8988T (cell line): ENCODE measurements around the gene THNSL1.
"Not testable (repeated sequence)": the region's sequence is repeated elsewhere in the genome, so short reads cannot be mapped to it uniquely, and the experiment has no call there.

Source experiments
- DNase-seq: peaks from one replicate; pipeline ENCODE4 v3.0.0; 2011

The THNSL1 gene

GRCh38 chr10:24998044-24998443 is 18.4 kb upstream of the THNSL1 start:
- no peak for DNase-seq

GRCh38 chr10:25011591-25011990 is 4.8 kb upstream of the THNSL1 start:
- not testable (repeated sequence) for DNase-seq

GRCh38 chr10:25014579-25014978 is 1.8 kb upstream of the THNSL1 start:
- DNase-seq = no peak

GRCh38 chr10:25015828-25016375 is 510 bp upstream of the THNSL1 start, which contains the start of gene ENKUR:
ENKUR (minus strand) TSS chr10:25016158; CDS start chr10:25015936, 222 bp downstream.
- peak; percentile 29 for DNase-seq

- peak; percentile 8 for DNase-seq
Observed at GRCh38 chr10:25017154-25017590, 760 bp downstream of the THNSL1 start.

- DNase-seq = no peak
Observed at GRCh38 chr10:25017661-25018060, 1.2 kb downstream of the THNSL1 start.

GRCh38 chr10:25018703-25019102 is 2.3 kb downstream of the THNSL1 start:
- DNase-seq = no peak

GRCh38 chr10:25023278-25023677 is 6.9 kb downstream of the THNSL1 start:
- no peak for DNase-seq

- DNase-seq = no peak
Observed at GRCh38 chr10:25024528-25024927, 8.1 kb downstream of the THNSL1 start.

- DNase-seq = no peak
Observed at GRCh38 chr10:25026463-25026862, 10.1 kb downstream of the THNSL1 start.

GRCh38 chr10:25028711-25029110 is 12.3 kb downstream of the THNSL1 start:
- no peak for DNase-seq

GRCh38 chr10:25029519-25029918 is 13.1 kb downstream of the THNSL1 start:
- DNase-seq = no peak

- DNase-seq = no peak
Observed at GRCh38 chr10:25036381-25036780, 20.0 kb downstream of the THNSL1 start.

- no peak for DNase-seq
Observed at GRCh38 chr10:25038325-25038724, 21.9 kb downstream of the THNSL1 start.

GRCh38 chr10:25039531-25039930 is 23.1 kb downstream of the THNSL1 start:
- DNase-seq = no peak

GRCh38 chr10:25046641-25047040 is 30.2 kb downstream of the THNSL1 start:
- DNase-seq = no peak

- DNase-seq = no peak
Observed at GRCh38 chr10:25047088-25047487, 30.7 kb downstream of the THNSL1 start.

- DNase-seq = no peak
Observed at GRCh38 chr10:25047591-25048301, 31.3 kb downstream of the THNSL1 start.

- no peak for DNase-seq
Observed at GRCh38 chr10:25048450-25048849, 32.0 kb downstream of the THNSL1 start.

- DNase-seq = no peak
Observed at GRCh38 chr10:25049966-25050365, 33.6 kb downstream of the THNSL1 start.

- DNase-seq = no peak
Observed at GRCh38 chr10:25050402-25050801, 34.0 kb downstream of the THNSL1 start.

- DNase-seq = no peak
Observed at GRCh38 chr10:25052012-25052411, 35.6 kb downstream of the THNSL1 start.

- DNase-seq = no peak
Observed at GRCh38 chr10:25056726-25057125, 40.3 kb downstream of the THNSL1 start.

GRCh38 chr10:25057886-25058285 is 41.5 kb downstream of the THNSL1 start:
- no peak for DNase-seq

GRCh38 chr10:25059990-25060389 is 43.6 kb downstream of the THNSL1 start:
- DNase-seq = peak; percentile 42
